Measurements from ENCODE around the gene ATP8A2.

DNA sequence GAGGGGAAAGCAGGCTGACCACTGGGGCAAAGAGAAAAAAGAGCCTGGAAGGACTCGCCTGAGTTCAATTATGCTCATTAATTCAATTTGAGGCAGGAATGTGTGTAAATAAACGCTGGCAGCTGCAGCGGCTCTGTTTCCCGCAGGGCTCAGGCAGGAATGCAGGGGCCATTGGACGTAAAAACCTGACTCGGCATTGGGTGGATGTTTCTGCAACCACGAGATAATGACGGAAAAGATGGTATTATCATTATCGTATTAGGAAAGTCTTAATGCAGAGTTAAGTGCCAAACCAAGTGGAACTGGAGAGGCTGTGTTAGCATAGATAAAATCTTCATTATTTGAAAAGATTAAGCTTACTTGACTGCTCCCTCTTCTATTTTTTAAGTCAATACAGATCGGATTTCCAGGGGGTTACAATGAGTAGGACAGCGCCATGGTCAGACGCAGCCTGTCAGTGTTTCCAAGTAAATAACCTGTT is 510.2 kb downstream of the ATP8A2 start:
- TF ChIP-seq POLR2AphosphoS5 (IDR thresholded peaks at IDR 0.05; ENCODE audit: borderline replicate concordance, low read depth, low read length) (no peak; the same call in 1 of the 2 replicates), EZH2 (IDR thresholded peaks at IDR 0.05) (no peak)
